Measurements from ENCODE around the gene TNIK. TPM values are rescaled to one million over a fixed set of nuclear protein-coding genes. Genes with fewer than 3 reads are reported as not detected.

Gene TNIK
- total and polyA plus RNA-seq, 10 of the 15 experiments (the other 5 are each of a cell fraction or from before 2014, with no cell fraction given) = 13.9 to 74.3 (median 48.2) TPM

DNA sequence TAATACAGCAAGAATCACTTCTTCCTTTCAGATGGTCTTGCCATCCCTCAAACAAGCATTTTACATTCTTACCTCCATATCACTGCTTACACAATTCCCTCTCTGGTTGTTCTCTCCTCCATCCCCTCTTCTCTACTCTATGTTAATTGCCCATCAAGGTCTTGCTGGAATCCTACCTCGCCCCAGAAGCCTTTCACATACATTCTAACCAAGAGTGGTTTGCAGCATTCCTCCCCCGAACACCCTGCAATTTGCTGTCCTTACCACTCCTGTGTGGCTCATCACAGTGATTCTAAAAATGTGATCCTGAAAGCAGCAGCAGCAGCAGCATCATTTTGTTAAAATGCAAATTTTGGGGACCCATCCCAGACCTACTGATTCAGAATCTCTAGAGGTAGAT lies 30.6 kb downstream of the TNIK start:
- intact Hi-C loops (cut with micrococcal nuclease; ENCODE audit: unreplicated experiment) = no loop called here
- ChIA-PET RAD21 (ENCODE audit: unreplicated experiment) (interaction anchor here (1.0 to 2.5 kb wide), 5 partner anchors 12 to 240 kb away, joined by 3 to 18 read pairs (median 4); no protein-coding TSS in a partner anchor), POLR2A (interaction anchor here (0.9 to 1.9 kb wide), 3 partner anchors 10 to 102 kb away, joined by 3 to 9 read pairs (median 3); no protein-coding TSS in a partner anchor), SMC1A (ENCODE audit: uncharacterized antibody, unreplicated experiment) (interaction anchor here (0.9 to 3.1 kb wide), 13 partner anchors 9 to 171 kb away, joined by 3 to 20 read pairs (median 4); no protein-coding TSS in a partner anchor), CTCF (interaction anchor here (1.4 to 2.5 kb wide), 2 partner anchors 11 to 17 kb away, joined by 4 to 10 read pairs; no protein-coding TSS in a partner anchor)
- no peak overlapping the region for H3K27ac ChIP-seq (ENCODE audit: control insufficient read depth, insufficient read depth)
- peaks cover 0 to 4% of the 10 kb centered on the region in 2 experiments; a peak in 2 of 4 replicates for H3K36me3 ChIP-seq (ENCODE audit: control insufficient read depth in 2 of 2, insufficient read depth in 2 of 2, low read length in 1 of 2)
- H3K79me2 ChIP-seq (ENCODE audit: control insufficient read depth, insufficient read depth, low read length) = peaks cover 85% of the 10 kb centered on the region
- H3K4me2 ChIP-seq (ENCODE audit: control insufficient read depth, insufficient read depth) = peak overlapping the region; percentile 19
- H3K27me3 ChIP-seq (replicated peaks in 1 of 2; ENCODE audit: control insufficient read depth in 2 of 2, insufficient read depth in 2 of 2, low read length in 1 of 2) = no peaks in the 10 kb centered on the region
- H4K20me1 ChIP-seq (ENCODE audit: control insufficient read depth, insufficient read depth) = no peaks in the 10 kb centered on the region
- DNase-seq (ENCODE audit: low read depth, low spot score) (no peak), ATAC-seq (peak; percentile 48), FAIRE-seq (no peak)
- H3K9me3 ChIP-seq (replicated peaks; ENCODE audit: control insufficient read depth, insufficient read depth, low read length) = peaks cover 4% of the 10 kb centered on the region; the same call in 2 of the 3 replicates
- 0 out of 2 replicates have a peak, but pooled peaks have one; percentile 20 for TF ChIP-seq HDGF (IDR thresholded peaks at IDR 0.05)
- no peak for TF ChIP-seq BCL11A (IDR thresholded peaks at IDR 0.05; ENCODE audit: low read depth, low read length)
- peaks cover 8% of the 10 kb centered on the region; the same call in 1 of the 2 replicates for H3K4me1 ChIP-seq (ENCODE audit: control insufficient read depth, insufficient read depth, low read length)
- in situ Hi-C loops (cut with MboI) = no loop called here
- BruUV-seq (replicated peaks) = no TSS peak
- H3K9ac ChIP-seq (ENCODE audit: control insufficient read depth, insufficient read depth, low read length) = no peak overlapping the region
- no peak overlapping the region for H2AFZ ChIP-seq (ENCODE audit: control insufficient read depth, low read depth, low read length)
- WGBS (ENCODE audit: insufficient coverage, insufficient replicate concordance, low lambda C conversion rate, missing lambda C conversion rate) = 100% methylated on average over 2 of the region's 2 CpGs
- H3K4me3 ChIP-seq = no peak overlapping the region

DNA sequence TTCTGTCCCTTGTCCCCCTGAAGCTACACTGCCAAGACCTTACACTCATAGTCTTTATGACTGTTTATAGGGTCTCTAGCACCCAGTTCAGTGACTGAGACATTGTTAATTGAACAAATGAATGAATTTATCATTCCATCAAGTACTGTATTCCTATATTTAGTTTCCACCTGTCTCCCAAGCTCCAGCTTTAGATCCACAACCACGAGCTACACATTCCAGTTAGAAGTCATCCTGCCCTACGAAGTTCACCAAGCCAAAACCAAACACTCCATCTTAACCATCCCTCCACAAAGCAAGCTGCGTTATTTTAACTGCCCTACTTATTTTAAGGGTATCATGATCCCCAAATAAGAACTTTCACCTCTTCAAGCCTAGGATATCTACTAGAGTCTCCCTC lies 31.3 kb downstream of the TNIK start:
- Histone ChIP-seq H3K79me2 (ENCODE audit: control insufficient read depth, insufficient read depth, low read length) (peaks cover 87% of the 10 kb centered on the region), H3K9ac (ENCODE audit: control insufficient read depth, insufficient read depth, low read length) (no peak overlapping the region), H3K27ac (ENCODE audit: control insufficient read depth, insufficient read depth) (peak overlapping the region; percentile 32; the same call in 1 of the 2 replicates), H3K9me3 (replicated peaks; ENCODE audit: control insufficient read depth, insufficient read depth, low read length) (peaks cover 4% of the 10 kb centered on the region; the same call in 2 of the 3 replicates), H3K27me3 (replicated peaks in 1 of 2; ENCODE audit: control insufficient read depth in 2 of 2, insufficient read depth in 2 of 2, low read length in 1 of 2) (no peaks in the 10 kb centered on the region), H3K4me2 (ENCODE audit: control insufficient read depth, insufficient read depth) (0 out of 2 replicates have a peak overlapping the region, but pooled peaks have one; percentile 13), H3K4me3 (no peak overlapping the region), H4K20me1 (ENCODE audit: control insufficient read depth, insufficient read depth) (no peaks in the 10 kb centered on the region), H2AFZ (ENCODE audit: control insufficient read depth, low read depth, low read length) (no peak overlapping the region), H3K4me1 (ENCODE audit: control insufficient read depth, insufficient read depth, low read length) (peaks cover 8% of the 10 kb centered on the region; the same call in 1 of the 2 replicates), H3K36me3 (ENCODE audit: control insufficient read depth in 2 of 2, insufficient read depth in 2 of 2, low read length in 1 of 2) (peaks cover 0 to 4% of the 10 kb centered on the region in 2 experiments; a peak in 2 of 4 replicates)
- SMC1A ChIA-PET (ENCODE audit: uncharacterized antibody, unreplicated experiment) = interaction anchor here (0.5 to 3.1 kb wide), 17 partner anchors 9 to 424 kb away, joined by 3 to 20 read pairs (median 4); no protein-coding TSS in a partner anchor
- FAIRE-seq (no peak), DNase-seq (ENCODE audit: low read depth, low spot score) (no peak), ATAC-seq (peak; percentile 49)
- WGBS (ENCODE audit: insufficient coverage, insufficient replicate concordance, low lambda C conversion rate, missing lambda C conversion rate) = 99% methylated on average over 3 of the region's 3 CpGs
- in situ Hi-C loops (cut with MboI) = no loop called here
- POLR2A ChIA-PET = interaction anchor here (1.0 to 1.1 kb wide), 4 partner anchors 9 to 101 kb away, joined by 3 read pairs; no protein-coding TSS in a partner anchor
- RAD21 ChIA-PET (ENCODE audit: unreplicated experiment) = interaction anchor here (0.9 to 2.5 kb wide), 13 partner anchors 8 to 240 kb away, joined by 3 to 18 read pairs (median 4); no protein-coding TSS in a partner anchor
- BruUV-seq (replicated peaks) = no TSS peak
- intact Hi-C loops (cut with micrococcal nuclease; ENCODE audit: unreplicated experiment) = no loop called here
- CTCF ChIA-PET = interaction anchor here (0.6 to 2.5 kb wide), 11 partner anchors 9 to 240 kb away, joined by 3 to 11 read pairs (median 4); no protein-coding TSS in a partner anchor
- TF ChIP-seq PML (IDR thresholded peaks at IDR 0.05; ENCODE audit: low read length) (no peak), FOXM1 (IDR thresholded peaks at IDR 0.05; ENCODE audit: low read depth, low read length) (no peak), SRF (IDR thresholded peaks at IDR 0.05; ENCODE audit: low read depth in 2 of 2, low read length in 2 of 2) (no peak), EGR1 (IDR thresholded peaks at IDR 0.05; ENCODE audit: borderline replicate concordance in 1 of 2, low read depth in 2 of 2, low read length in 2 of 2) (no peak), CHD1 (IDR thresholded peaks at IDR 0.05; ENCODE audit: low read depth, low read length) (no peak), GATAD2B (conservative IDR thresholded peaks at IDR 0.05; ENCODE audit: low read depth) (no peak)
- TF ChIP-seq, protein P1, sequence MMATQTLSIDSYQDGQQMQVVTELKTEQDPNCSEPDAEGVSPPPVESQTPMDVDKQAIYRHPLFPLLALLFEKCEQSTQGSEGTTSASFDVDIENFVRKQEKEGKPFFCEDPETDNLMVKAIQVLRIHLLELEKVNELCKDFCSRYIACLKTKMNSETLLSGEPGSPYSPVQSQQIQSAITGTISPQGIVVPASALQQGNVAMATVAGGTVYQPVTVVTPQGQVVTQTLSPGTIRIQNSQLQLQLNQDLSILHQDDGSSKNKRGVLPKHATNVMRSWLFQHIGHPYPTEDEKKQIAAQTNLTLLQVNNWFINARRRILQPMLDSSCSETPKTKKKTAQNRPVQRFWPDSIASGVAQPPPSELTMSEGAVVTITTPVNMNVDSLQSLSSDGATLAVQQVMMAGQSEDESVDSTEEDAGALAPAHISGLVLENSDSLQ (IDR thresholded peaks at IDR 0.05) = no peak
- TF ChIP-seq, protein P2, sequence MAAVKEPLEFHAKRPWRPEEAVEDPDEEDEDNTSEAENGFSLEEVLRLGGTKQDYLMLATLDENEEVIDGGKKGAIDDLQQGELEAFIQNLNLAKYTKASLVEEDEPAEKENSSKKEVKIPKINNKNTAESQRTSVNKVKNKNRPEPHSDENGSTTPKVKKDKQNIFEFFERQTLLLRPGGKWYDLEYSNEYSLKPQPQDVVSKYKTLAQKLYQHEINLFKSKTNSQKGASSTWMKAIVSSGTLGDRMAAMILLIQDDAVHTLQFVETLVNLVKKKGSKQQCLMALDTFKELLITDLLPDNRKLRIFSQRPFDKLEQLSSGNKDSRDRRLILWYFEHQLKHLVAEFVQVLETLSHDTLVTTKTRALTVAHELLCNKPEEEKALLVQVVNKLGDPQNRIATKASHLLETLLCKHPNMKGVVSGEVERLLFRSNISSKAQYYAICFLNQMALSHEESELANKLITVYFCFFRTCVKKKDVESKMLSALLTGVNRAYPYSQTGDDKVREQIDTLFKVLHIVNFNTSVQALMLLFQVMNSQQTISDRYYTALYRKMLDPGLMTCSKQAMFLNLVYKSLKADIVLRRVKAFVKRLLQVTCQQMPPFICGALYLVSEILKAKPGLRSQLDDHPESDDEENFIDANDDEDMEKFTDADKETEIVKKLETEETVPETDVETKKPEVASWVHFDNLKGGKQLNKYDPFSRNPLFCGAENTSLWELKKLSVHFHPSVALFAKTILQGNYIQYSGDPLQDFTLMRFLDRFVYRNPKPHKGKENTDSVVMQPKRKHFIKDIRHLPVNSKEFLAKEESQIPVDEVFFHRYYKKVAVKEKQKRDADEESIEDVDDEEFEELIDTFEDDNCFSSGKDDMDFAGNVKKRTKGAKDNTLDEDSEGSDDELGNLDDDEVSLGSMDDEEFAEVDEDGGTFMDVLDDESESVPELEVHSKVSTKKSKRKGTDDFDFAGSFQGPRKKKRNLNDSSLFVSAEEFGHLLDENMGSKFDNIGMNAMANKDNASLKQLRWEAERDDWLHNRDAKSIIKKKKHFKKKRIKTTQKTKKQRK (IDR thresholded peaks at IDR 0.05; ENCODE audit: low read depth, low read length) = no peak

Measured in GM12878 (cell line).